ENCODE data around the gene STRN.
"Not testable (repeated sequence)": the region's sequence is repeated elsewhere in the genome, so short reads cannot be mapped to it uniquely, and the experiment has no call there.

- TF ChIP-seq CTCF (conservative IDR thresholded peaks at IDR 0.05; ENCODE audit: low read length); EZH2phosphoT487 (IDR thresholded peaks at IDR 0.05; ENCODE audit: borderline replicate concordance, low read depth, low read length): not testable (repeated sequence)
Measured at GRCh38 chr2:36930787-36931410, 35.4 kb downstream of the STRN start.
